Forelimb muscle (tissue), 1 donor: ENCODE data around the gene CT47C1. TPM values are rescaled to one million over a fixed set of nuclear protein-coding genes. Genes with fewer than 3 reads are reported as not detected.

Experiments used
- DNase-seq: peaks from one replicate; pipeline ENCODE4 v3.0.0-alpha.2; 2013; ENCODE audit warnings: low read depth
- polyA plus RNA-seq: library from polyadenylated mRNA; unstranded; fragments of 120-200 nt; gene quantifications from one replicate; pipeline ENCODE4 v1.2.1, GENCODE V29; 2013; ENCODE audit not compliant: insufficient read length

Gene CT47C1
- polyA plus RNA-seq, 1 donor = not detected

GRCh38 chrX:119073200-119073905 is 560 bp downstream of the CT47C1 start:
- DNase-seq = no peak

GRCh38 chrX:119073911-119074310 is 1.1 kb downstream of the CT47C1 start:
- DNase-seq = no peak

GRCh38 chrX:119075270-119076025 is 2.7 kb downstream of the CT47C1 start:
- no peak for DNase-seq

- DNase-seq = no peak
These were observed 9.5 kb downstream of the CT47C1 start for GRCh38 chrX:119082278-119082677.

- DNase-seq = no peak
These were observed 12.0 kb downstream of the CT47C1 start for GRCh38 chrX:119084766-119085165.

GRCh38 chrX:119087121-119087520 is 14.3 kb downstream of the CT47C1 start:
- DNase-seq = no peak

GRCh38 chrX:119089619-119090018 is 16.8 kb downstream of the CT47C1 start:
- DNase-seq = no peak

- DNase-seq = no peak
These were observed 17.8 kb downstream of the CT47C1 start for GRCh38 chrX:119090627-119091026.

- DNase-seq = no peak
These were observed 21.4 kb downstream of the CT47C1 start for GRCh38 chrX:119093991-119094735.

- DNase-seq = no peak
These were observed 22.0 kb downstream of the CT47C1 start for GRCh38 chrX:119094819-119095218.

- DNase-seq = no peak
These were observed 23.1 kb downstream of the CT47C1 start for GRCh38 chrX:119095936-119096335.

GRCh38 chrX:119101168-119101567 is 28.4 kb downstream of the CT47C1 start:
- DNase-seq = no peak

- no peak for DNase-seq
These were observed 33.0 kb downstream of the CT47C1 start for GRCh38 chrX:119105826-119106225.

- no peak for DNase-seq
These were observed 34.4 kb downstream of the CT47C1 start for GRCh38 chrX:119107206-119107605.

- DNase-seq = peak; percentile 29
These were observed 46.1 kb downstream of the CT47C1 start for GRCh38 chrX:119118780-119119395.

- DNase-seq = no peak
These were observed 48.5 kb downstream of the CT47C1 start for GRCh38 chrX:119121341-119121740.

Other genes starting within 250 kb of the CT47C1 start
- gene ZCCHC12, start 249.2 kb upstream of the CT47C1 start, polyA plus RNA-seq = 0.47 TPM
- 3.5 TPM for gene LONRF3, start 98.4 kb upstream of the CT47C1 start, polyA plus RNA-seq
- 0.24 TPM for gene KIAA1210, start 54.8 kb downstream of the CT47C1 start, polyA plus RNA-seq
- 74.2 TPM for gene PGRMC1, start 163.3 kb downstream of the CT47C1 start, polyA plus RNA-seq